Measurements from ENCODE around the gene GPS2. TPM values are rescaled to one million over a fixed set of nuclear protein-coding genes. Genes with fewer than 3 reads are reported as not detected.

The GPS2 gene
- total and polyA plus RNA-seq, 10 of the 15 experiments (the other 5 are each of a cell fraction or from before 2014, with no cell fraction given) = 10.2 to 96.4 (median 42.5) TPM

- no peak for TF ChIP-seq BCL3 (IDR thresholded peaks at IDR 0.05; ENCODE audit: borderline replicate concordance, insufficient read depth, low read depth, low read length, poor library complexity, severe bottlenecking)
- TF ChIP-seq NFXL1 (IDR thresholded peaks at IDR 0.05; ENCODE audit: borderline replicate concordance) = no peak
- TF ChIP-seq ZNF274 (IDR thresholded peaks at IDR 0.05; ENCODE audit: insufficient read depth, insufficient read length) = no peak
- TF ChIP-seq SREBF1 (IDR thresholded peaks at IDR 0.05; ENCODE audit: low read length) = no peak
- peak; percentile 68 for TF ChIP-seq RUNX3 (IDR thresholded peaks at IDR 0.05; ENCODE audit: low read length)
- TF ChIP-seq MEF2B (IDR thresholded peaks at IDR 0.05; ENCODE audit: partially characterized antibody, poor library complexity, severe bottlenecking) = peak; percentile 84
- no peak for TF ChIP-seq SMAD1 (IDR thresholded peaks at IDR 0.05; ENCODE audit: low read depth, partially characterized antibody)
- no peak for TF ChIP-seq KDM1A (IDR thresholded peaks at IDR 0.05; ENCODE audit: borderline replicate concordance)
- no peak for TF ChIP-seq USF2 (IDR thresholded peaks at IDR 0.05; ENCODE audit: borderline replicate concordance, low read depth, low read length)
- TF ChIP-seq MTA3 (IDR thresholded peaks at IDR 0.05; ENCODE audit: borderline replicate concordance, low read length) = no peak
- peak; percentile 39; the same call in 1 of the 2 replicates for TF ChIP-seq BCL11A (IDR thresholded peaks at IDR 0.05; ENCODE audit: low read depth, low read length)
- TF ChIP-seq E2F4 (IDR thresholded peaks at IDR 0.05; ENCODE audit: low read depth, low read length) = no peak
- no peak for TF ChIP-seq ZNF217 (IDR thresholded peaks at IDR 0.05)
- TF ChIP-seq RELB (IDR thresholded peaks at IDR 0.05; ENCODE audit: low read depth) = no peak
- TF ChIP-seq DPF2 (IDR thresholded peaks at IDR 0.05) = peak; percentile 74; the same call in 1 of the 2 replicates
- no peak; the same call in 1 of the 2 replicates for TF ChIP-seq TAF1 (IDR thresholded peaks at IDR 0.05; ENCODE audit: borderline replicate concordance, low read depth, low read length)
- TF ChIP-seq CREB1 (IDR thresholded peaks at IDR 0.05; ENCODE audit: low read depth) = no peak
- no peak for TF ChIP-seq BCLAF1 (IDR thresholded peaks at IDR 0.05)
- TF ChIP-seq SMARCA5 (IDR thresholded peaks at IDR 0.05) = 0 out of 2 replicates have a peak, but pooled peaks have one; percentile 29
Observed at GRCh38 chr17:7329997-7330637, 15.0 kb upstream of the GPS2 start (continued).

All from GM12878 (cell line).